Activated T-helper 2 cell treated with anti-CD3 and anti-CD28 coated beads, Interferon-gamma antibody, Interleukin-2, Interleukin-4, amounts not matched to agents 10 μg/mL and 5 μg/mL and 100 μg/mL, durations not matched to agents 14 hours and 24 hours and 36 hours (primary cell): ENCODE data around the gene DNAJC24. TPM values are rescaled to one million over a fixed set of nuclear protein-coding genes. Genes with fewer than 3 reads are reported as not detected.

Experiments
- DNase-seq: peaks from one replicate; pipeline ENCODE4 v3.0.0; 2021; ENCODE audit warnings: low spot score
- H3K27ac Mint-ChIP-seq: one replicate; pipeline ENCODE4 v1.8.0; 2021; ENCODE audit warnings: mixed read lengths
- H3K27me3 Mint-ChIP-seq: one replicate; pipeline ENCODE4 v1.8.0; 2021; ENCODE audit warnings: low read depth, mixed read lengths
- H3K36me3 Mint-ChIP-seq: one replicate; pipeline ENCODE4 v1.8.0; 2021; ENCODE audit warnings: low read depth, mixed read lengths
- H3K4me1 Mint-ChIP-seq: one replicate; pipeline ENCODE4 v1.8.0; 2021; ENCODE audit warnings: low read depth, mixed read lengths
- H3K4me3 Mint-ChIP-seq: one replicate; pipeline ENCODE4 v1.8.0; 2021; ENCODE audit warnings: low read depth, mild to moderate bottlenecking, moderate library complexity, mixed read lengths
- H3K9me3 Mint-ChIP-seq: one replicate; pipeline ENCODE4 v1.8.0; 2021; ENCODE audit warnings: mixed read lengths
- intact Hi-C: fragments of 100-400 bp; cut with micrococcal nuclease; formaldehyde crosslinking; loops from one replicate; pipeline ENCODE4 v1.15.1; 2023
- total RNA-seq: library from RNA; stranded (reverse); gene quantifications from 2 replicates; pipeline ENCODE4 v1.2.3, GENCODE V29; 2022

The DNAJC24 gene
- total RNA-seq, 1 donor from 2014 or later, result 20.7 TPM

DNA sequence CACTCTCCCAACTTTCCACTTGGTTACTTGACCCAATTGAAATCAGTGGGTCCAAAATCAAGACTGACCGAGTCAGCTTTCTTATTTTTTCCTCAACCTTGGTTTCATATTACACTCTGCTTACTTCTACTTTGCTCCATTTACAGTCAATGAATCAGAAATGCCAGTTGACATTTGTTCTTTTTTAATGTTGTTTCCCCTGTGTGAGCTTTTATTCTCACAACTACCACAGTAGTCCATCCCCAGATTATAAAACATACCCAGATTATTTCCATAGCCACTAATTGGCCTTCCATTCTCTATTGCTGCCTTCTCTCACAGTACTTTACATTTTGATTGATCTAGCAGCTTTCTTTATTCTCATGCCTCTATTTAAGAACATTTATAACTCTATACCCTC lies 50.0 kb downstream of the DNAJC24 start:
- H3K36me3 Mint-ChIP-seq, result peaks cover 1% of the 10 kb centered on the region

DNA sequence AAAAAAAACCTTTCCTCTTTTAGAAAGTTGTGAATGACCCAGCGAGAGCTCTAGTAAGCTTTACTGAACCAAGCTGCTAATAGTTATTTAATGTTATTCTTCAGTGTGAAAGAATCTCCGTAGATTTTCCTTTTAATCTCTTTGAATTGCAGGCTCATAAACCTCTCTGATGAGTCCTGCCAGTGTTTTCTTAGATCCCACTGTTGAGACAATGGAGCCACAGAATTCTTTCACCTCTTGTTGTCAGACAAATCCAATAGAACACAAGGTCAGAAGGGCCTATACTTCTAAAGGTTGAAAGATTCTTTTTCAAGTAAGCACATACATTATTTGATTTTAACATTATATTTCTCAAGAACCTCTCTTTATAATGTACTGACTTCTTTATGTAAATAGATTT lies 52.2 kb downstream of the DNAJC24 start:
- DNase-seq, result no peak
- intact Hi-C loops, result no loop called here
- H3K27ac Mint-ChIP-seq, result no peak overlapping the region
- H3K4me1 Mint-ChIP-seq, result no peaks in the 10 kb centered on the region
- no peaks in the 10 kb centered on the region for H3K27me3 Mint-ChIP-seq
- no peak overlapping the region for H3K4me3 Mint-ChIP-seq
- H3K36me3 Mint-ChIP-seq, result no peaks in the 10 kb centered on the region
- H3K9me3 Mint-ChIP-seq, result no peaks in the 10 kb centered on the region

More for the DNA sequence above, 50.0 kb downstream of the DNAJC24 start:
- no peak overlapping the region for H3K27ac Mint-ChIP-seq
- no peaks in the 10 kb centered on the region for H3K27me3 Mint-ChIP-seq
- H3K4me1 Mint-ChIP-seq, result no peaks in the 10 kb centered on the region
- no peak for DNase-seq
- intact Hi-C loops, result no loop called here
- H3K4me3 Mint-ChIP-seq, result no peak overlapping the region
- no peaks in the 10 kb centered on the region for H3K9me3 Mint-ChIP-seq

DNA sequence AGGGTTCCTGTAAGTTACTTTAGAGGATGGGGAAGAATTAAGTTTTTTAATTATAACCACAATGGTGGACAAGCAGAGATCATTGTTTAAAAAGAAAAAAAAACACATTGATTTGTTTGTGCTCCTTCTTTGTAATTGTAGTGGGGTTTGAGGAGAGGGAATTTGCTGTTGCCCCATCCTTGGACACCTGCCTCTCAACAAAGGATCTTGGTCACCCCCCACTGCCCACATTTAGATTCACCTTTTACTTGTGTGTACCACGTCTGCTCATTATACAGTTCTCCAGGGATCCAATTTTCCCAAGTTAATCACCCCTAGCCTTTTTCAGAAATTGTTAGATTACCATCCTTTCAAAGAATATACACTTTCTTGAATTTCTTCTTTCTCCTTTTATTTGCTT lies 53.0 kb downstream of the DNAJC24 start:
- no peak for DNase-seq
- Mint-ChIP-seq H3K27ac (no peak overlapping the region), H3K9me3 (no peaks in the 10 kb centered on the region), H3K36me3 (no peaks in the 10 kb centered on the region), H3K4me3 (no peak overlapping the region), H3K27me3 (no peaks in the 10 kb centered on the region), H3K4me1 (no peaks in the 10 kb centered on the region)
- intact Hi-C loops, result no loop called here

DNA sequence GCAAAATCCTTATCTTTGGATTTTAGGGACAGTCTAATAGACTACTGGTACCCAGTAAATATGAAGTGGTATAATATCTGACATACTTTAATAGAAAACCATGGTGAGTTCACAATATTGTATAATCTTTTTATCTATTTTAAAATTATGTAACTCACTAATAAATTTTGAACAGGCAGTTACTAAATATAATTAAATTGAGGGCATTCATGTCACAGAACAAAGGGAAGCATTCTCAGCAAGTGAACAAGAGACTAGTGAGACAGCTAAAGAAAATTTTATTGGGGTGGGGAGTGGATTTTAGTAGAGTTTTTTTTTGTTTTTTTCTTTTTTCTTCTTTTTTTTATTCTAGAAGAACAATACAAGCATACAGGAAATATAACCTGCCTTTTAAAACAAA lies 55.0 kb downstream of the DNAJC24 start:
- intact Hi-C loops, result no loop called here
- Mint-ChIP-seq H3K9me3 (no peaks in the 10 kb centered on the region), H3K36me3 (peaks cover 10% of the 10 kb centered on the region), H3K4me3 (no peak overlapping the region), H3K27ac (no peak overlapping the region), H3K27me3 (no peaks in the 10 kb centered on the region), H3K4me1 (no peaks in the 10 kb centered on the region)
- no peak for DNase-seq

DNA sequence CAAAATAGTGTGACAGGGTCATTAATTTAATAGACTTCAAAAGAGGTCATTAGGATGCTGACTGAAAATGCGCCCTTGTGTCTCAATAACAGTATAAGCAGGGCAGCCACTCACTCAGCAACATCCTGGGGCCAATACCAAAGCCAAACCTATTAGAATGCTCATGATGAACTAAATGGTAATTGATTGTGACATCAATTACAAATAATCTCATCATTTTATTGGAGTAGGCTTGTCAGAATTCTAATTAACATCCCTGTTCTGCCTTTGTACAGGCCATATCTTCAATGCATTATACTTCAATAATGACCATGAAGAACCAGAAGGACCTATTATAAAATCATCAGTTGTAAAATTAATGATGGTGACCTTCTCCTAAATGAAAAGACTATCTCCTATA lies 64.2 kb downstream of the DNAJC24 start:
- H3K4me1 Mint-ChIP-seq, result peaks cover 7% of the 10 kb centered on the region
- DNase-seq, result no peak
- no peaks in the 10 kb centered on the region for H3K27me3 Mint-ChIP-seq
- H3K27ac Mint-ChIP-seq, result no peak overlapping the region
- H3K36me3 Mint-ChIP-seq, result peaks cover 21% of the 10 kb centered on the region
- no peak overlapping the region for H3K4me3 Mint-ChIP-seq
- peaks cover 4% of the 10 kb centered on the region for H3K9me3 Mint-ChIP-seq
- intact Hi-C loops, result no loop called here

DNA sequence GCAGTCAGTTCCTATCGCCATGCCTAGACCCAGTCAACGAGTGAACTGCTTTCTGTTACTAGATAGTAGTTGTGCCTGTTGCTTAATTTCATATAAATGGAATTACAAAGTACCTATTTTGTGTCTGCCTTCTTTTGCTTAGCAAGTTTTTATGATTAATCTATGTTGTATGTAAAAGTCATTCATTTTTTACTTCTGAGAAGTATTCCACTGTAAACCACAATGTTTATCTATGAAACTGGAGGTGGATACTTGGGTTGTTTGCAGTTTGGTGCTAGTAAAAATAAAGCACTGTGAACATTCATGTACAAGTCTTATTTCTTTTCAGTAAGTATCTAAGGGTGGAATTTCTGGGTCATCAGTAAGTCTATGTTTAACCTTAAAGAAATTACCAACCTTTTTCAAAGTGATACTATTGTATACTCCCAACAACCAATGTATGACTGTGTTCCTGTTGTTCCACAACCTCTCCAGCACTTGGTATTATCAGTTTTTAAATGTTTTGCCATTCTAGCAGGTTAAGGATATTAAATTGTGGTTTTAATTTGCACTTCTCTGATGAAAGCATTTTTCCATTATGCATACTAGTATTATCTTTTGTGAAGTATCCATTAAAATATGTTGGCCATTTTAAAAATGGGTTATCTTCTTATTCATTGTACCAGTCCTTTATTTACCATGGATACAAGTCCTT lies 68.2 kb downstream of the DNAJC24 start:
- peaks cover 7% of the 10 kb centered on the region for H3K4me1 Mint-ChIP-seq
- no peak for DNase-seq
- no peaks in the 10 kb centered on the region for H3K27me3 Mint-ChIP-seq
- intact Hi-C loops, result no loop called here
- peaks cover 2% of the 10 kb centered on the region for H3K36me3 Mint-ChIP-seq
- peaks cover 4% of the 10 kb centered on the region for H3K9me3 Mint-ChIP-seq
- H3K4me3 Mint-ChIP-seq, result no peak overlapping the region
- H3K27ac Mint-ChIP-seq, result peak overlapping the region; percentile 38

DNA sequence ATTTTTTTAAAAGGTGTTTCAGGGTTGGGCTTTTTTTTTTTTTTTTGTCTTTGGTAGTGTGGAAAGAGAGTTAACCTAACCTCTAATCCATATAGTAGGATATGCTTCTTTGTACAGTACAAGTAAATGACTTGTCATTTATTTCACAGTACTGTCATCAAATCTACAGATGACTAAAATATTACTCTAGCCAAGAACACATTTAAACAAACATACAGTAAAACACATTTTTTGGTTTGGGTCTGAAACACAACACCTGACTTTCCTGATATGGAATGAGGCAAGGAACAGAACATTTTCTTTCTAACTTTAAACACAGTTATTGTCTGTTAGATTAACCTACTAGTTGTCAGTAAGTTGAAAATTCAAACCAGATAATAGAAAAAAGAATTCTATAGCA lies 71.6 kb downstream of the DNAJC24 start:
- Mint-ChIP-seq H3K4me3 (no peak overlapping the region), H3K27ac (no peak overlapping the region), H3K9me3 (peaks cover 4% of the 10 kb centered on the region), H3K36me3 (peaks cover 8% of the 10 kb centered on the region), H3K27me3 (no peaks in the 10 kb centered on the region), H3K4me1 (peaks cover 7% of the 10 kb centered on the region)
- DNase-seq, result no peak
- intact Hi-C loops, result no loop called here

DNA sequence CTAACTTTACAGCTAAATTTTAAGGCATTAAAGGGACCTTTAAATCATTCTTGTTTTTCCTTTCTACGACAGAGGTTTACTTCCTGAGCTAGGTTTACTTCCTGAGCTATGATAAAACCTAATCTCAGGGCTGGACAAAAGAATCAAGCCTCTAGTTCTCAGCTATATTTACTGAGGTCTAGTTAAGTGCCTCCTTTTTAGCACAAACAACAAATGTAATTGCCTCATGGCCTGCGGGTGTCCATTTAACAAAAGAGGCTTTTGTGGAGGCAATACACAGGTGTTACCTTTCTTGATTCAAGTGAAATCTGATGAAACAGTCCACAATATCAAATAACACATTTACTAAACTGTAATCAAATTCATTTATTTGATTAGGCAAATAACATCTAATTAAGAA lies 72.4 kb downstream of the DNAJC24 start:
- Mint-ChIP-seq H3K4me3 (no peak overlapping the region), H3K4me1 (peaks cover 7% of the 10 kb centered on the region), H3K27ac (no peak overlapping the region), H3K9me3 (peaks cover 4% of the 10 kb centered on the region), H3K27me3 (no peaks in the 10 kb centered on the region), H3K36me3 (peaks cover 12% of the 10 kb centered on the region)
- DNase-seq, result no peak
- intact Hi-C loops, result no loop called here

DNA sequence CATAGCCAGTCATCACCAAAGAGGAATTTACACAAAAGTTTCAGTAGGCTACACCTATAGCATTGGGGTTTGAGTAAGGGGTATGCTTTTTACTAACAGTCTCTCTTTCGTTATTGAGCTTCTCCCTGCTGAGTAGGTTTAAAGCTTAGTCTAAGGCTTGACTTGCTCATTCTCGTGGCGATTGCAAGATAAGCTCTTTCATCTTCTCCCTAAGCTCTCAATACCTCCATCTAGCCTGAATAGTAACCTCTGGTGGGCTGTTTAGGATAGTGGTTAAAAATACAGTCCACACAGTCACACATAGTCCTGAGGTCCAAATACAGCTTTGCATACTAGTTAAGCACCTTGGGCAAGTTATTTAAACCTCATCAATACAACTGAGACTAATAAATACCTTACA lies 74.1 kb downstream of the DNAJC24 start:
- intact Hi-C loops, result no loop called here
- Mint-ChIP-seq H3K4me3 (no peak overlapping the region), H3K27me3 (no peaks in the 10 kb centered on the region), H3K36me3 (peaks cover 24% of the 10 kb centered on the region), H3K27ac (no peak overlapping the region), H3K4me1 (no peaks in the 10 kb centered on the region), H3K9me3 (no peaks in the 10 kb centered on the region)
- DNase-seq, result no peak

DNA sequence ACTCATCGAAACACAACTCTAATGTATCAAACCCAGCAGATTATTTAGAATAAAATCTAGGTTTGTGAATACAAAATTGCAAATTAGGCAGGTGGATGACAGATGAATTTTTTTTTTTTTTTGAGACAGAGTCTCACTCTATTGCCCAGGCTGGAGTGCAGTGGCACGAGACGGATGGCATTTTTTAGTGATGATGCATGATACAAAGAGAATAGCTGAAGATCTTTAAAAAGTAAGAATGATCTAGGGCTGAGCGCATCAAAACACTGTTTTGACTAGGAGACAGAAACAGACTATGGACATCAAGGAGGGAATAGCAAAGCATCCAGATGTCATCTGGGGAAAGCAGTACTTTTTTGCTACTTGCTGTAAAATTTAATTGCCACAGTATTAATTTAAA lies 76.0 kb downstream of the DNAJC24 start:
- DNase-seq, result no peak
- intact Hi-C loops, result no loop called here
- Mint-ChIP-seq H3K4me1 (no peaks in the 10 kb centered on the region), H3K9me3 (no peaks in the 10 kb centered on the region), H3K4me3 (no peak overlapping the region), H3K27me3 (no peaks in the 10 kb centered on the region), H3K36me3 (peaks cover 25% of the 10 kb centered on the region), H3K27ac (no peak overlapping the region)

DNA sequence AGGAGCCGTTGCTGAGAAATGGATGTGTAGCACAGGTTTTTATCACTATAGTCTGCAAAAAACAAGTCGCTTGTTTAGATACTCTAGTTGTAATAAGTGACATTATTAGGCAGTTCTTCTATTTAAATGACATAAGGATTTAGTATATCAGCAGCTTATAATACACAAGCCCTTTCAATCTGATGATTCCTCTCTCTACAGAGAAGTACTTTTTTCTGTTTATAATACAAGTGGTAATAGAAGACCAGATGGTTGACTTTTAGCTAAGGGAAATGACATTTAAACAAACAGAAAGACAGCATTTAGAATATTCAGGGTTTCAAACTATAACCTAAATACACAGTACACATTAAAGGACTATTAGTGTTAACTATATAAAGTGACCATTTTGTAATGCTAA lies 79.4 kb downstream of the DNAJC24 start:
- Mint-ChIP-seq H3K36me3 (peaks cover 35% of the 10 kb centered on the region), H3K27me3 (no peaks in the 10 kb centered on the region), H3K27ac (no peak overlapping the region), H3K4me3 (no peak overlapping the region), H3K9me3 (no peaks in the 10 kb centered on the region), H3K4me1 (no peaks in the 10 kb centered on the region)
- no peak for DNase-seq
- intact Hi-C loops, result no loop called here

DNA sequence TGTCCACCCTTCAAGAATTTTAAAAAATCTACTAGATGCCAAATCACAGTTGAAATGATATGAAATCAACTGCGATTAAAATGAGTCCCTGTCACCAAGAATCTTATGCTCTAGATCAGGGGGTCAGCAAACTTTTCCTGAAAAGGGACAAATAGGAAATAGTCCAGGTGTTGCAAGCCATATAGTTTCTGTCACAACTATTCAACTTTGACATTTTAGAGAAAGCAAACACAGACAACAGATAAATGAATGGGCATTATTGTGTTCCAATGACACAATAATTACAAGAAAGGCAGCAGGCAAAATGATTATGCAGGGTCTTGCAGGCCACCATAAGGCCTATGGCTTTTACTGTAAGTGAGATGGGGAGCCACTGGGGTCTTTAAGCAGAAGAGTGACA lies 81.2 kb downstream of the DNAJC24 start:
- no peak for DNase-seq
- Mint-ChIP-seq H3K9me3 (no peaks in the 10 kb centered on the region), H3K27ac (no peak overlapping the region), H3K36me3 (peaks cover 32% of the 10 kb centered on the region), H3K27me3 (no peaks in the 10 kb centered on the region), H3K4me1 (no peaks in the 10 kb centered on the region), H3K4me3 (no peak overlapping the region)
- intact Hi-C loops, result no loop called here

DNA sequence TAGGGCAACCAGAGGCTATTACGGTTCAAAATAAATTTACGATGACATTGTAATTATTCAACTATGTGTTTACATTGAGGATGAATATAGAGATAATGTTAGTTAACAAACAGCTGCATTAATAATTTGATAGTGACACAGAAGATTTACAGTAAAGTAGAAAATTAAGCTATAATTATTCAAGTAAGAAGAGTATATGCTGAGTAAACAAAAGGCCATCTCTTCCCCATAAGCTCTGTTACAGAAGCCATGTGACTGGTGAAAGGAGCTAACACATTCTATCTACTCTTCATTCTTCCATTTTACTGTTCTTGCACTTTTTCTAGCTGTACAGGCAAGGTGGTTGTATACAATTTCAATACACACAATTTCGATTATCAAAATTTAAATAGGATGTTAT lies 85.5 kb downstream of the DNAJC24 start:
- DNase-seq, result no peak
- no peak overlapping the region for H3K4me3 Mint-ChIP-seq
- no peaks in the 10 kb centered on the region for H3K27me3 Mint-ChIP-seq
- no peaks in the 10 kb centered on the region for H3K9me3 Mint-ChIP-seq
- no peak overlapping the region for H3K27ac Mint-ChIP-seq
- no peaks in the 10 kb centered on the region for H3K4me1 Mint-ChIP-seq
- intact Hi-C loops, result no loop called here
- peaks cover 13% of the 10 kb centered on the region for H3K36me3 Mint-ChIP-seq

DNA sequence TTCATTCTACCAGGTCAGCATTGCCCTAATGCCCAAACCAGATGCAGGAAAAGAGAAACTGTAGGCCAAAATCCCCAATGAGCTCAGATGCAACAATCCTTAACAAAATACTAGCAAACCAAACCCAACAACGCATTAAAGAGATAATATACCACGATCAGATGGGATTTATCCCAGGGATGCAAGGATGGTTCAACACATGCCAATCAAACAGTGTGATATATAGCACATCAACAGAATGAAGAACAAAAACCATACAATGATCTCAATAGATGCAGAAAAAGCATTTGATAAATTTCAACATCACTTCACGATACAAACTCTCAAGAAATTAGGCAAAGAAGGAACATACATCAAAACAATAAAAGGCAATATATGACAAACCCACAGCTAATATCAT lies 94.8 kb downstream of the DNAJC24 start:
- peaks cover 26% of the 10 kb centered on the region for H3K9me3 Mint-ChIP-seq
- no peaks in the 10 kb centered on the region for H3K27me3 Mint-ChIP-seq
- H3K36me3 Mint-ChIP-seq, result peaks cover 39% of the 10 kb centered on the region
- H3K4me3 Mint-ChIP-seq, result no peak overlapping the region
- no peak for DNase-seq
- H3K4me1 Mint-ChIP-seq, result no peaks in the 10 kb centered on the region
- H3K27ac Mint-ChIP-seq, result no peak overlapping the region
- intact Hi-C loops, result no loop called here
